Measurements from ENCODE around the gene LRIF1. TPM values are rescaled to one million over a fixed set of nuclear protein-coding genes. Genes with fewer than 3 reads are reported as not detected.

LRIF1 gene
- total RNA-seq, 1 donor from 2014 or later: 28.4 TPM

- no peak for DNase-seq (ENCODE audit: low spot score)
- H3K27ac Mint-ChIP-seq: no peak overlapping the region
- Histone ChIP-seq H3K27ac (no peak overlapping the region), H2AFZ (replicated peaks) (no peak overlapping the region), H3K9me3 (ENCODE audit: low read depth) (no peaks in the 10 kb centered on the region), H3K9ac (no peak overlapping the region), H3F3A (ENCODE audit: low read depth) (no peaks in the 10 kb centered on the region), H4K20me1 (ENCODE audit: low read depth) (no peaks in the 10 kb centered on the region), H3K79me2 (ENCODE audit: low read depth) (peaks cover 31% of the 10 kb centered on the region), H3K36me3 (no peaks in the 10 kb centered on the region), H3K4me2 (no peak overlapping the region), H3K27me3 (no peaks in the 10 kb centered on the region), H3K4me1 (no peaks in the 10 kb centered on the region), H3K4me3 (no peak overlapping the region)
- peaks cover 13% of the 10 kb centered on the region for H3K9me3 Mint-ChIP-seq
- no peaks in the 10 kb centered on the region for H3K27me3 Mint-ChIP-seq (ENCODE audit: insufficient read depth, low read depth)
- no peaks in the 10 kb centered on the region for H3K4me1 Mint-ChIP-seq
- peaks cover 12% of the 10 kb centered on the region for H3K36me3 Mint-ChIP-seq
- TF ChIP-seq EZH2 (IDR thresholded peaks at IDR 0.05) (no peak), CTCF (IDR thresholded peaks at IDR 0.05) (no peak), EZH2phosphoT487 (IDR thresholded peaks at IDR 0.05) (no peak)
- H3K4me3 Mint-ChIP-seq: no peak overlapping the region
These were observed 7.1 kb downstream of the LRIF1 start for GRCh38 chr1:110956586-110956985.

GRCh38 chr1:110953031-110953430 lies 10.7 kb downstream of the LRIF1 start:
- no peaks in the 10 kb centered on the region for H3K27me3 ChIP-seq
- Mint-ChIP-seq H3K4me3 (no peak overlapping the region), H3K4me1 (no peaks in the 10 kb centered on the region), H3K27ac (no peak overlapping the region), H3K9me3 (no peaks in the 10 kb centered on the region), H3K27me3 (ENCODE audit: insufficient read depth, low read depth) (peaks cover 3% of the 10 kb centered on the region), H3K36me3 (peaks cover 9% of the 10 kb centered on the region)
- no peaks in the 10 kb centered on the region for H3K36me3 ChIP-seq
- H3K4me1 ChIP-seq: no peaks in the 10 kb centered on the region
- H2AFZ ChIP-seq (replicated peaks): no peak overlapping the region
- no peak overlapping the region for H3K9ac ChIP-seq
- no peaks in the 10 kb centered on the region for H3F3A ChIP-seq (ENCODE audit: low read depth)
- H3K4me2 ChIP-seq: no peak overlapping the region
- H4K20me1 ChIP-seq (ENCODE audit: low read depth): no peaks in the 10 kb centered on the region
- DNase-seq (ENCODE audit: low spot score): no peak
- H3K27ac ChIP-seq: no peak overlapping the region
- H3K9me3 ChIP-seq (ENCODE audit: low read depth): no peaks in the 10 kb centered on the region
- H3K79me2 ChIP-seq (ENCODE audit: low read depth): peaks cover 7% of the 10 kb centered on the region
- TF ChIP-seq CTCF (IDR thresholded peaks at IDR 0.05) (no peak), EZH2phosphoT487 (IDR thresholded peaks at IDR 0.05) (no peak)
- no peak overlapping the region for H3K4me3 ChIP-seq

GRCh38 chr1:110952031-110952430 lies 11.7 kb downstream of the LRIF1 start:
- H3F3A ChIP-seq (ENCODE audit: low read depth): no peaks in the 10 kb centered on the region
- H3K9me3 ChIP-seq (ENCODE audit: low read depth): no peaks in the 10 kb centered on the region
- no peak overlapping the region for H3K9ac ChIP-seq
- peaks cover 3% of the 10 kb centered on the region for H3K27me3 Mint-ChIP-seq (ENCODE audit: insufficient read depth, low read depth)
- H4K20me1 ChIP-seq (ENCODE audit: low read depth): no peaks in the 10 kb centered on the region
- no peaks in the 10 kb centered on the region for H3K36me3 ChIP-seq
- H3K27ac Mint-ChIP-seq: no peak overlapping the region
- H3K9me3 Mint-ChIP-seq: no peaks in the 10 kb centered on the region
- DNase-seq (ENCODE audit: low spot score): no peak
- no peak overlapping the region for H3K4me3 ChIP-seq
- no peaks in the 10 kb centered on the region for H3K4me1 Mint-ChIP-seq
- H2AFZ ChIP-seq (replicated peaks): no peak overlapping the region
- no peaks in the 10 kb centered on the region for H3K27me3 ChIP-seq
- no peaks in the 10 kb centered on the region for H3K4me1 ChIP-seq
- TF ChIP-seq CTCF (IDR thresholded peaks at IDR 0.05) (no peak), EZH2phosphoT487 (IDR thresholded peaks at IDR 0.05) (no peak), EZH2 (IDR thresholded peaks at IDR 0.05) (no peak)
- H3K4me2 ChIP-seq: no peak overlapping the region
- H3K36me3 Mint-ChIP-seq: peaks cover 12% of the 10 kb centered on the region
- no peaks in the 10 kb centered on the region for H3K79me2 ChIP-seq (ENCODE audit: low read depth)
- H3K27ac ChIP-seq: no peak overlapping the region
- H3K4me3 Mint-ChIP-seq: no peak overlapping the region
